ENCODE measurements around the gene CFAP410. TPM values are rescaled to one million over a fixed set of nuclear protein-coding genes. Genes with fewer than 3 reads are reported as not detected.

CFAP410 gene
- total RNA-seq, 1 donor from 2014 or later, result 24.3 TPM

DNA sequence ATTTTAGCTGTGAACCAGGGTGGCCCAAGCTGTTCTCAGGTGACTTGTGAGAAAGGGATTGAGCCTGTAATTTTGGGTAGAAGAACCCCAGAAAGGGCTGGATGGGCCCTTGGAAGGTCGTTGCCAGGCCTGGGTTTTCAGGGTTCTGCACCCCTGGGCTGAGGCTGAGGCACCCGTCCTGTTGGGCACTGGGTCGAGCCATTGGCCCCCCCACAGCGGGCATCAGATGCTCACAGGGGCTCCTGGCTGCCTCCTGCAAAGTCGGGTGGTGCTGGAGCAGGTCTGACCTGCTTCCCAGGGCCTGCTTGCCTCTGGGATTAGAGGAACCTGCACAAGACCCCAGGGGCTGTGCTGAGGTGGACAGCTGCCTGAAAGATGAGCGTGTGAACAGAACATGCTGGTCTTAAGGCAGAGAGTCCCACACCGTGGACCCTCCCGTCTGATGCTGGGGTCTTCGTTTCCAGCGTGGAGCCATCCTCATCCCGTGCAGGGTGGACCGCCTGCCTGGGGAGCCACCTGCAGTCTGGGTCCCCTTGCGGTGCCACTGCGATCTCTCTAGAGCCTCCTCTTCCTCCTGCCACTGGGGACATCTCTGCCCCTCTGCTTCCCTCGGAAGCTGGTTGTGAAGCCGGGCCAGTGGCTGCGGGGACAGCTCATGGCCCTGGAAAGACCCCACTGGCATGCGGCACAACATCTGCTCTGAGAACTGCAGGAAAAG, 12.5 kb upstream of the CFAP410 start:
- H3K27ac ChIP-seq, result no peak overlapping the region
- no peaks in the 10 kb centered on the region for H3K36me3 ChIP-seq
- no peak for TF ChIP-seq POLR2A (IDR thresholded peaks at IDR 0.05)
- TF ChIP-seq POLR2AphosphoS5 (IDR thresholded peaks at IDR 0.05; ENCODE audit: insufficient read depth in 1 of 2, low read depth in 1 of 2), result no peak
- TF ChIP-seq, protein P1, sequence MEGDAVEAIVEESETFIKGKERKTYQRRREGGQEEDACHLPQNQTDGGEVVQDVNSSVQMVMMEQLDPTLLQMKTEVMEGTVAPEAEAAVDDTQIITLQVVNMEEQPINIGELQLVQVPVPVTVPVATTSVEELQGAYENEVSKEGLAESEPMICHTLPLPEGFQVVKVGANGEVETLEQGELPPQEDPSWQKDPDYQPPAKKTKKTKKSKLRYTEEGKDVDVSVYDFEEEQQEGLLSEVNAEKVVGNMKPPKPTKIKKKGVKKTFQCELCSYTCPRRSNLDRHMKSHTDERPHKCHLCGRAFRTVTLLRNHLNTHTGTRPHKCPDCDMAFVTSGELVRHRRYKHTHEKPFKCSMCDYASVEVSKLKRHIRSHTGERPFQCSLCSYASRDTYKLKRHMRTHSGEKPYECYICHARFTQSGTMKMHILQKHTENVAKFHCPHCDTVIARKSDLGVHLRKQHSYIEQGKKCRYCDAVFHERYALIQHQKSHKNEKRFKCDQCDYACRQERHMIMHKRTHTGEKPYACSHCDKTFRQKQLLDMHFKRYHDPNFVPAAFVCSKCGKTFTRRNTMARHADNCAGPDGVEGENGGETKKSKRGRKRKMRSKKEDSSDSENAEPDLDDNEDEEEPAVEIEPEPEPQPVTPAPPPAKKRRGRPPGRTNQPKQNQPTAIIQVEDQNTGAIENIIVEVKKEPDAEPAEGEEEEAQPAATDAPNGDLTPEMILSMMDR (IDR thresholded peaks at IDR 0.05), result no peak
- DNase-seq (ENCODE audit: extremely low spot score in 2 of 2), result no peak
- peaks cover 6% of the 10 kb centered on the region for H3K4me1 ChIP-seq
- no peak overlapping the region for H3K4me3 ChIP-seq
- H3K9me3 ChIP-seq, result no peaks in the 10 kb centered on the region
- intact Hi-C loops (cut with DNase I), result no loop called here
- no peaks in the 10 kb centered on the region for H3K27me3 ChIP-seq

DNA sequence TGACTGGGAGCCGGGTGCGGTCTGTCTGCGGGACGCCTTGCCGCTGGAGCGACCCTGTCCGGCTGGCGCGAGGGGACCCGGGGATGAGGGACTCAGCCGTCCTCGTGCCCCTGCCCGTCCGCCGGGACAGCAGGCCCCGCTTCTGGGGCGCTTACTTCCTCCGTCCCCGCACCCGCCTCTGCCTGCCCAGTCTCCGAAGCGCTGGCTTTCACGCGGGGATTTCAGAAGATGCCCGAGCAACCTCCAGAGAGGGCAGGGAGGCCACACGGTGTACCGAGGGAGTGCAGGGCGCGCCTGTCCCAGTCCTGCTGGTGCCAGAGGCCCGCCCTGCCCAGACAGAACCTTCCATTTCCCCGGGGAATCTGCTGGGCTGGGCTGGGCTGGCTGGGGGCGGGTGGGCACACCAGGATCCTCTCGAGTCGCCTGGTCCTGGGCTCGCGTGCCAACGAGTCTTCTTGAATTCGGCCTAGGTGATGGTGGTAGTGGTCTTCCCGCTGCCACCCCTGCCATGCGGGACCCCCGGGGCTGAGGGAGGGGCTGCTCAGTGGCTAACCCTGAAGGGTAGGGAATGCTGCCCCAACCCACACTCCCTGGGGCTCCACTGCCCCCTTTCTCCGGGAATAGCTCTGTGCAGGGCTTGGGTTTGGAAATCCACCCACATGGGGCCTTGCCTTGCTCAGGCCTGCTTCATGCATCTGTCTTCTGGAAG, 11.7 kb upstream of the CFAP410 start:
- Histone ChIP-seq H3K4me1 (peaks cover 6% of the 10 kb centered on the region), H3K9me3 (no peaks in the 10 kb centered on the region), H3K4me3 (no peak overlapping the region), H3K27me3 (no peaks in the 10 kb centered on the region), H3K36me3 (no peaks in the 10 kb centered on the region), H3K27ac (no peak overlapping the region)
- intact Hi-C loops (cut with DNase I), result no loop called here
- TF ChIP-seq POLR2AphosphoS5 (IDR thresholded peaks at IDR 0.05; ENCODE audit: insufficient read depth in 1 of 2, low read depth in 1 of 2) (no peak), POLR2A (IDR thresholded peaks at IDR 0.05) (no peak)
- TF ChIP-seq, protein P1 (IDR thresholded peaks at IDR 0.05), result no peak
- no peak for DNase-seq (ENCODE audit: extremely low spot score in 2 of 2)

DNA sequence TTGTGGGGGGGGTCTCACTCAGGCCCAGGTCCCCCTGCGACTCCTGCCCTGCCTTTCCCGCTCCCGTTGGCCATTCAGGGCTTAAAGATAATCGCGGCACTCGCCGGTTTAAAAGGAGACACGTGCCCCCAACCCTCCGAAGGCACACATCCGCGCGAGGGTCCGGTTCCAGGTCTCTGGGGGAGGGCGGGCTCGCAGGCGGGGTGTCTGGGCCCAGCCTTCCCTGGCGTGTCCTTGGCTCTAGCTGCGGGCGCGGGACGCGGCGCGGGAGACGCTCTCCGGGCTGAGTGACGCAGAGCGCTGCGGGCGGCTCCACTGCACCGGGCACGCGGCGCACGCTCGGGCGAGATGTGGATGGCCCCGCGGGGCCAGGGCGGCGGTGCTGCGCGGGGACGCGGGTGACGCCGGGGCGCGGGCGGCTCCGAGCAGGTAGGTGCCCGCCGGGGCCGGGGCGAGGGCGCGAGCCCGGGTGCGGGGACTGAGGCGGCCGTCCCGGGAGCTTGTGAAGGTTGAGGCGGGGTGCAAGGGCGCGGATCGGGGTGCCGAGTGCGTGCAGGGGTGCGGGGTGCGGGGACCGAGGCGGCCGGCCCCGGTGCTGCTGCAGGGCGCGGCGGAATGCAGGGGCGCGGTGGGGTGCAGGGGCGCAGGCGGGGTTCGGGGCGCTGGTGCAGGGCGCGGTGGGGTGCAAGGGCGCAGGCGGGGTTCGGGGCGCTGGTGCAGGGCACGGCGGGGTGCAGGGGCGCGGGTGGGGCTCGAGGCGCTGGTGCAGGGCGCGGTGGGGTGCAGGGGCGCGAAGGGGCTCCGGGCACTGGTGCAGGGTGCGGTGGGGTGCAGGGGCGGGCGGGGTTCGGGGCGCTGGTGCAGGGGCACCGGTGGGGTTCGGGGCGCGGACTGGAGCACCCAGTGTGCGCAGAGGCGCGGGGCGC, 10.9 kb upstream of the CFAP410 start:
- TF ChIP-seq, protein P1 (IDR thresholded peaks at IDR 0.05), result no peak
- TF ChIP-seq POLR2AphosphoS5 (IDR thresholded peaks at IDR 0.05; ENCODE audit: insufficient read depth in 1 of 2, low read depth in 1 of 2), result no peak
- TF ChIP-seq POLR2A (IDR thresholded peaks at IDR 0.05), result no peak
- no peaks in the 10 kb centered on the region for H3K27me3 ChIP-seq
- no peaks in the 10 kb centered on the region for H3K36me3 ChIP-seq
- no peaks in the 10 kb centered on the region for H3K9me3 ChIP-seq
- no peak overlapping the region for H3K27ac ChIP-seq
- H3K4me1 ChIP-seq, result peaks cover 6% of the 10 kb centered on the region
- DNase-seq (ENCODE audit: extremely low spot score in 2 of 2), result no peak
- intact Hi-C loops (cut with DNase I), result no loop called here
- H3K4me3 ChIP-seq, result no peak overlapping the region

DNA sequence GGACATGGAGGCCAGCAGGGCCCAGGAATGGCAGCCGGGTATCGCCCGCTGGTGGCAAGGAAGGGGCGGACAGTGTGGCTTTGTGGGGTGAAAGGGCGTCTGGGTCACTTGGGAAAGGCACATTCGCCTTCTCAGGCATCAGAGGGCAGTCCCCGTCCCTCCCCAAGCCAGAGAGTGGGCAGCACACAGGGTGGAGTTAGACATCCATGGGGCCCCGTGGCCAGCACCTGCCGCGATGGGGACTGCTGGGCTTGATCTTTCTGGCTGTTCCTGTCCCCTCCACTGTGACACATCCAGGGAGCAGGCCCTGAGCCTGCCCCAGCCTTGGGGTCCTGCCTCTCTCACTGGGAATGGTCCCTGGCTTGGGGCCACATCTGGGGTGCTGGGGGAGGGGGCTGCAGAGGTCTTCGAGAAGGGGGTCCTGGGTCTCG, 10.2 kb upstream of the CFAP410 start:
- TF ChIP-seq POLR2AphosphoS5 (IDR thresholded peaks at IDR 0.05; ENCODE audit: insufficient read depth in 1 of 2, low read depth in 1 of 2) (no peak), POLR2A (IDR thresholded peaks at IDR 0.05) (no peak)
- TF ChIP-seq, protein P1 (IDR thresholded peaks at IDR 0.05), result no peak
- H3K9me3 ChIP-seq, result no peaks in the 10 kb centered on the region
- intact Hi-C loops (cut with DNase I), result no loop called here
- H3K27me3 ChIP-seq, result no peaks in the 10 kb centered on the region
- H3K4me1 ChIP-seq, result peaks cover 6% of the 10 kb centered on the region
- DNase-seq (ENCODE audit: extremely low spot score in 2 of 2), result no peak
- H3K27ac ChIP-seq, result no peak overlapping the region
- no peaks in the 10 kb centered on the region for H3K36me3 ChIP-seq
- H3K4me3 ChIP-seq, result no peak overlapping the region

Measured in vagina (tissue), 2 donors.